GM23338 (cell line): ENCODE data around the gene SRSF1.

ENCODE experiments used
- CTCF ChIP-seq, 2 experiments: fragments of 200-600 bp in 1 of 2; sonication (generic) in 1 of 2; conservative IDR thresholded peaks; 2 replicates each; pipeline versions ENCODE4 v1.5.1 to v1.6.1; 2016 to 2017; ENCODE audit warnings: antibody characterized with exemption in 2 of 2, low read depth in 2 of 2, mild to moderate bottlenecking in 2 of 2, moderate library complexity in 1 of 2
- JUNB ChIP-seq: IDR thresholded peaks from one replicate; pipeline ENCODE4 v1.6.1; 2016; ENCODE audit warnings: antibody characterized with exemption; ENCODE audit not compliant: unreplicated experiment

GRCh38 chr17:57957120-57957850 is 49.8 kb downstream of the SRSF1 start:
- no peak for TF ChIP-seq CTCF (conservative IDR thresholded peaks at IDR 0.05; ENCODE audit: low read depth in 2 of 2)
- no peak for TF ChIP-seq JUNB
